ENCODE data around the gene SCAI.
"Not testable (repeated sequence)": the region's sequence is repeated elsewhere in the genome, so short reads cannot be mapped to it uniquely, and the experiment has no call there.

SCAI gene

DNA sequence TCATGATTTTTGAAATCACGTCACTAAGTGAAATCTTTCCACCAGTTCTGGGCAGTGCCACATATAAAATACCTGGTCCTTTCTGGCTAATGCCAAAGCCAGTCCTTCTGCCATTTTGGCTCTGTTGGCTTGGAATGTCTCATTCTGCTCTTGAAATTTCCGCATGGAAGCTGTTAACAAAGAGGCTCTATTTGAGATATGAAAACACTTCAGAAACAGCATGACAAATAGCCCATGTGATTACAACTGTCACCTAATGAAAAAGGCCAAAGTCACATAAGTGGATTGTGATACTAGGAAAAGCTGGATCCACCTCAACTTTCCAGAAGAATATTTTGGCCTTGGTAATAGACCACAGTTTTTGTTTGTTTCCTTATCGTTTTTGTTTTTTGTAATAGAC is 215.2 kb downstream of the SCAI start:
- TF ChIP-seq CTCF (conservative IDR thresholded peaks at IDR 0.05; ENCODE audit: low read length) (no peak), EZH2phosphoT487 (IDR thresholded peaks at IDR 0.05; ENCODE audit: borderline replicate concordance) (no peak)
- no peak overlapping the region for H3K9ac ChIP-seq (ENCODE audit: low read depth, low read length, poor library complexity, severe bottlenecking)
- no peaks in the 10 kb centered on the region for H3K9me2 ChIP-seq (replicated peaks; ENCODE audit: low read depth, low read length)
- no peaks in the 10 kb centered on the region for H3K27me3 ChIP-seq (ENCODE audit: insufficient read depth, low read length, poor library complexity, severe bottlenecking)
- H3K4me3 ChIP-seq (ENCODE audit: low read length, poor library complexity, severe bottlenecking) = no peak overlapping the region
- no peak overlapping the region for H2AFZ ChIP-seq (ENCODE audit: low read length)
- H4K20me1 ChIP-seq (ENCODE audit: insufficient read depth, low read length, poor library complexity, severe bottlenecking) = no peaks in the 10 kb centered on the region
- H3F3A ChIP-seq (ENCODE audit: low read depth) = no peaks in the 10 kb centered on the region
- no peaks in the 10 kb centered on the region for H3K4me1 ChIP-seq (ENCODE audit: insufficient read depth, low read length, poor library complexity, severe bottlenecking)
- peaks cover 12% of the 10 kb centered on the region; the same call in 1 of the 2 replicates for H3K36me3 ChIP-seq (ENCODE audit: insufficient read depth, low read length)
- no peak overlapping the region for H3K4me2 ChIP-seq (ENCODE audit: low read depth, low read length, poor library complexity, severe bottlenecking)
- no peaks in the 10 kb centered on the region for H3K9me3 ChIP-seq (ENCODE audit: insufficient read depth, low read depth, low read length)
- H3K79me2 ChIP-seq (ENCODE audit: insufficient read depth, low read length) = no peaks in the 10 kb centered on the region

DNA sequence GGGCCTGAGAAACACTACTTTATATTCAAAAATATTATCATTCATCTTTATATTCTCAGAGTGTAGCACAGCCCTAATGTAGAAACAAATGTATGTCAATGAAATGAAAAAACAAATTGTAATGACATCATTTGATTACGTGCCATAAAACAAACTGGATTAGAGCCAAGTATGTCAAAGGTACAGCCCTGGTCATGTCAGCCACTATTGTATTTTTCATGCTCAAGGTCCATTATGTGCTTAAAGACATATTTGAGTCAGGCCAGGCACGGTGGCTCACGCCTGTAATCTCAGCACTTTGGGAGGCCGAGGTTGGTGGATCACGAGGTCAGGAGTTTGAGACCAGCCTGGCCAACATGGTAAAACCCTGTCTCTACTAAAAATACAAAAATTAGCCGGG is 222.9 kb downstream of the SCAI start:
- not testable (repeated sequence) for H3K4me3 ChIP-seq (ENCODE audit: low read length, poor library complexity, severe bottlenecking); H3K4me1 ChIP-seq (ENCODE audit: insufficient read depth, low read length, poor library complexity, severe bottlenecking); H3K27me3 ChIP-seq (ENCODE audit: insufficient read depth, low read length, poor library complexity, severe bottlenecking); H3K4me2 ChIP-seq (ENCODE audit: low read depth, low read length, poor library complexity, severe bottlenecking); H2AFZ ChIP-seq (ENCODE audit: low read length); H3K79me2 ChIP-seq (ENCODE audit: insufficient read depth, low read length); H3K9me2 ChIP-seq (replicated peaks; ENCODE audit: low read depth, low read length); H4K20me1 ChIP-seq (ENCODE audit: insufficient read depth, low read length, poor library complexity, severe bottlenecking); H3K9ac ChIP-seq (ENCODE audit: low read depth, low read length, poor library complexity, severe bottlenecking); H3F3A ChIP-seq (ENCODE audit: low read depth); H3K9me3 ChIP-seq (ENCODE audit: insufficient read depth, low read depth, low read length)
- peaks cover 26% of the 10 kb centered on the region; the same call in 1 of the 2 replicates for H3K36me3 ChIP-seq (ENCODE audit: insufficient read depth, low read length)

GRCh38 chr9:124914753-124915405 is 228.4 kb downstream of the SCAI start:
- Histone ChIP-seq H3K9me2 (replicated peaks; ENCODE audit: low read depth, low read length) (no peaks in the 10 kb centered on the region), H3K27me3 (ENCODE audit: insufficient read depth, low read length, poor library complexity, severe bottlenecking) (no peaks in the 10 kb centered on the region), H3K4me1 (ENCODE audit: insufficient read depth, low read length, poor library complexity, severe bottlenecking) (no peaks in the 10 kb centered on the region), H2AFZ (ENCODE audit: low read length) (no peak overlapping the region), H3K9me3 (ENCODE audit: insufficient read depth, low read depth, low read length) (no peaks in the 10 kb centered on the region), H3K4me2 (ENCODE audit: low read depth, low read length, poor library complexity, severe bottlenecking) (no peak overlapping the region), H3K36me3 (ENCODE audit: insufficient read depth, low read length) (peaks cover 5% of the 10 kb centered on the region; the same call in 1 of the 2 replicates), H3K79me2 (ENCODE audit: insufficient read depth, low read length) (no peaks in the 10 kb centered on the region), H4K20me1 (ENCODE audit: insufficient read depth, low read length, poor library complexity, severe bottlenecking) (no peaks in the 10 kb centered on the region), H3K4me3 (ENCODE audit: low read length, poor library complexity, severe bottlenecking) (no peak overlapping the region), H3K9ac (ENCODE audit: low read depth, low read length, poor library complexity, severe bottlenecking) (no peak overlapping the region), H3F3A (ENCODE audit: low read depth) (no peaks in the 10 kb centered on the region)
- no peak for TF ChIP-seq CTCF (conservative IDR thresholded peaks at IDR 0.05; ENCODE audit: low read length)
- TF ChIP-seq EZH2phosphoT487 (IDR thresholded peaks at IDR 0.05; ENCODE audit: borderline replicate concordance) = no peak

- Histone ChIP-seq H3F3A (ENCODE audit: low read depth) (no peaks in the 10 kb centered on the region), H3K4me3 (ENCODE audit: low read length, poor library complexity, severe bottlenecking) (no peak overlapping the region), H4K20me1 (ENCODE audit: insufficient read depth, low read length, poor library complexity, severe bottlenecking) (no peaks in the 10 kb centered on the region), H2AFZ (ENCODE audit: low read length) (no peak overlapping the region), H3K9ac (ENCODE audit: low read depth, low read length, poor library complexity, severe bottlenecking) (no peak overlapping the region), H3K4me2 (ENCODE audit: low read depth, low read length, poor library complexity, severe bottlenecking) (no peak overlapping the region), H3K27me3 (ENCODE audit: insufficient read depth, low read length, poor library complexity, severe bottlenecking) (no peaks in the 10 kb centered on the region), H3K9me2 (replicated peaks; ENCODE audit: low read depth, low read length) (no peaks in the 10 kb centered on the region), H3K36me3 (ENCODE audit: insufficient read depth, low read length) (no peaks in the 10 kb centered on the region; the same call in 1 of the 2 replicates), H3K9me3 (ENCODE audit: insufficient read depth, low read depth, low read length) (no peaks in the 10 kb centered on the region), H3K4me1 (ENCODE audit: insufficient read depth, low read length, poor library complexity, severe bottlenecking) (no peaks in the 10 kb centered on the region), H3K79me2 (ENCODE audit: insufficient read depth, low read length) (no peaks in the 10 kb centered on the region)
- TF ChIP-seq EZH2phosphoT487 (IDR thresholded peaks at IDR 0.05; ENCODE audit: borderline replicate concordance) (no peak), CTCF (conservative IDR thresholded peaks at IDR 0.05; ENCODE audit: low read length) (no peak)
Observed at GRCh38 chr9:124913378-124913777, 229.9 kb downstream of the SCAI start.

Measured in Loucy (cell line).